ENCODE data around the gene TMEM181. TPM values are rescaled to one million over a fixed set of nuclear protein-coding genes. Genes with fewer than 3 reads are reported as not detected.

Gene TMEM181
- total and polyA plus RNA-seq, 2 donors (not counting 1 experiment from before 2014, with no cell fraction given), result 2.8 to 9.3 TPM

DNA sequence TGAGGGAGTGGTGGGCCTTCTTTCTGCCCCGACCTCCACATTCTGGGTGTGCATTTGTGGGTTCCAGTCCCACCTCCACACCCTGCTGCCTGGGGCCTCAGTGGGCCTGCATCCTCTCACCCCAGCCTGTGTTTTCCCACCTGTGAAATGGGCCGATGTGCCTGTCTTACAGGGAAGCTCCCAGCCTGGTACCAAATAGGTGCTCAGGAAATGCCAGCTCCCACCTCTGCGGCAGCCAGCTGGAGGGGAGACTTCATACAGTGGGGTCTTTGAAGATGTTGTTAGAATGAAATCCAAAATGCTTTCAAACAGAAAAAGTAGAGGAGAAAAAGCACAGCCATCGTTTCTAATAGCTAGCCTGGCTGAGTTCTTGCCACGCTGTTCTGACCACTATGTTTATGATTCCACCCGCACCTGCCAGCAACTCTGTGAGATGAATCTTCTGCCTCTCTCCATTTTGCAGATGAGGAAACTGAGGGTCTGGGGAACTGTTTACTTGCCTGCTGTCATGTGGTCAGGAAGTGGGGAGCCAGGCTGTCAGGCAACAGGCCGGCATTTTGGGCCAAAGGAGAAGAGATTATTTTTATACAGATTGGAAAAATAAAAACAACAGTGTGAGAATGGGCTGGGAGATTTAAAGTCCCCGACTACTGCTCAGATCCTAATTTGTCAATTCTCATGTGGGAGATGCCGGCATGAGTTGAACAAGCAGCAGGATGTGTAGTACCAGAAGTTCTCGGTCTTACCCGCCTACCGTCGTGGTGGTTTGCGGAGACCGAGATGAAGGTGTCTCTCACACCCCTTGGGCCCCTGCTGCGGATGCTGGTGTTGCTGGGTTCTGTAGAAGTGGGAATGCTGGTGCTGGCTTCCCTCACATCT, 4.6 kb downstream of the TMEM181 start:
- H3K4me2 ChIP-seq (replicated peaks; ENCODE audit: low read depth, low read length, poor library complexity, severe bottlenecking), result no peak overlapping the region
- H3K27ac Mint-ChIP-seq, result no peak overlapping the region
- peaks cover 14 to 18% of the 10 kb centered on the region in 2 donors for H3K4me1 ChIP-seq (ENCODE audit: control insufficient read depth in 2 of 2, insufficient read depth in 2 of 2, low read length in 2 of 2)
- no peak overlapping the region for H3K4me3 Mint-ChIP-seq
- H3K4me1 Mint-ChIP-seq, result peaks cover 42% of the 10 kb centered on the region
- DNase-seq, result no peak
- H2AFZ ChIP-seq (ENCODE audit: insufficient read depth, low read depth, low read length, poor library complexity, severe bottlenecking), result no peak overlapping the region
- no peaks in the 10 kb centered on the region for H3K27me3 ChIP-seq (replicated peaks in 1 of 4; ENCODE audit: control extremely low read depth in 1 of 4, control insufficient read depth in 3 of 4, insufficient read depth in 4 of 4, low read length in 3 of 4)
- H3K9ac ChIP-seq (ENCODE audit: low read length), result no peak overlapping the region
- H3K79me2 ChIP-seq (ENCODE audit: control insufficient read depth, insufficient read depth, low read length), result peaks cover 81% of the 10 kb centered on the region
- no peaks in the 10 kb centered on the region for H3K9me3 Mint-ChIP-seq (ENCODE audit: insufficient read depth)
- no peak overlapping the region for H3K27ac ChIP-seq (ENCODE audit: low read length in 2 of 2)
- peaks cover 0 to 2% of the 10 kb centered on the region in 2 experiments for H3K36me3 ChIP-seq (replicated peaks in 1 of 2; ENCODE audit: control extremely low read depth in 1 of 2, control insufficient read depth in 1 of 2, extremely low read depth in 1 of 2, insufficient read depth in 2 of 2, low read length in 1 of 2)
- no peak for ATAC-seq (ENCODE audit: low read depth)
- H4K20me1 ChIP-seq (ENCODE audit: control insufficient read depth, insufficient read depth, low read length, poor library complexity, severe bottlenecking), result peaks cover 56% of the 10 kb centered on the region
- POLR2A ChIA-PET, result no interaction called here
- no peaks in the 10 kb centered on the region for H3K9me3 ChIP-seq (ENCODE audit: control extremely low read depth in 1 of 3, control insufficient read depth in 2 of 3, insufficient read depth in 1 of 3, low read length in 2 of 3)
- no peak overlapping the region for H3K4me3 ChIP-seq (ENCODE audit: control extremely low read depth in 1 of 5, extremely low read depth in 1 of 5, insufficient read depth in 1 of 5, low read depth in 2 of 5, low read length in 4 of 5)
- 91% methylated on average over 14 of the region's 16 CpGs for WGBS (ENCODE audit: insufficient coverage)
- intact Hi-C loops (cut with micrococcal nuclease), result no loop called here
- TF ChIP-seq, protein P1, sequence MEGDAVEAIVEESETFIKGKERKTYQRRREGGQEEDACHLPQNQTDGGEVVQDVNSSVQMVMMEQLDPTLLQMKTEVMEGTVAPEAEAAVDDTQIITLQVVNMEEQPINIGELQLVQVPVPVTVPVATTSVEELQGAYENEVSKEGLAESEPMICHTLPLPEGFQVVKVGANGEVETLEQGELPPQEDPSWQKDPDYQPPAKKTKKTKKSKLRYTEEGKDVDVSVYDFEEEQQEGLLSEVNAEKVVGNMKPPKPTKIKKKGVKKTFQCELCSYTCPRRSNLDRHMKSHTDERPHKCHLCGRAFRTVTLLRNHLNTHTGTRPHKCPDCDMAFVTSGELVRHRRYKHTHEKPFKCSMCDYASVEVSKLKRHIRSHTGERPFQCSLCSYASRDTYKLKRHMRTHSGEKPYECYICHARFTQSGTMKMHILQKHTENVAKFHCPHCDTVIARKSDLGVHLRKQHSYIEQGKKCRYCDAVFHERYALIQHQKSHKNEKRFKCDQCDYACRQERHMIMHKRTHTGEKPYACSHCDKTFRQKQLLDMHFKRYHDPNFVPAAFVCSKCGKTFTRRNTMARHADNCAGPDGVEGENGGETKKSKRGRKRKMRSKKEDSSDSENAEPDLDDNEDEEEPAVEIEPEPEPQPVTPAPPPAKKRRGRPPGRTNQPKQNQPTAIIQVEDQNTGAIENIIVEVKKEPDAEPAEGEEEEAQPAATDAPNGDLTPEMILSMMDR (IDR thresholded peaks at IDR 0.05), result no peak
- TF ChIP-seq EZH2 (IDR thresholded peaks at IDR 0.05; ENCODE audit: borderline replicate concordance, insufficient read depth, low read depth, low read length, poor library complexity, severe bottlenecking), result no peak
- CTCF ChIA-PET, result no interaction called here
- no peaks in the 10 kb centered on the region for H3K27me3 Mint-ChIP-seq

DNA sequence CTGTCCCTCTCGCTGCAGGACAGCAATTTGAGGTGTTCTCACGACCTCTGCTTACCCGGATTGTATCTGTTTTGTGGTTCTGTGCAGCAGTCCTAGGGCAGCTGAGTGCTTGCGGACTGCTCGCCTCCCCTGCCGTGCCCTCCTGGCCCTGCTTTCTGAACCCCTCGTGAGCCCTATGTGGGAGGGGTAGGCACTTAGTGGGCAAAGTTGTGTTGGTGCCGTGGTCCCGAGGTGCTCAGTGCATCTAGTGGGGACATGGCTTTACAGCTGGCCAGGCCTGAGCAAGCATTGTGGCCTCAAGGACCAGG, 5.2 kb downstream of the TMEM181 start:
- CTCF ChIA-PET, result no interaction called here

More for the DNA sequence above, 5.2 kb downstream of the TMEM181 start:
- Mint-ChIP-seq H3K27ac (no peak overlapping the region), H3K9me3 (ENCODE audit: insufficient read depth) (no peaks in the 10 kb centered on the region), H3K4me3 (no peak overlapping the region), H3K4me1 (peaks cover 46% of the 10 kb centered on the region), H3K27me3 (no peaks in the 10 kb centered on the region)
- ATAC-seq (ENCODE audit: low read depth) (no peak), DNase-seq (no peak)
- no peak overlapping the region for H3K9ac ChIP-seq (ENCODE audit: low read length)
- POLR2A ChIA-PET, result no interaction called here
- H3K27ac ChIP-seq (ENCODE audit: low read length in 2 of 2), result no peak overlapping the region
- H3K79me2 ChIP-seq (ENCODE audit: control insufficient read depth, insufficient read depth, low read length), result peaks cover 81% of the 10 kb centered on the region
- H2AFZ ChIP-seq (ENCODE audit: insufficient read depth, low read depth, low read length, poor library complexity, severe bottlenecking), result no peak overlapping the region
- H3K4me2 ChIP-seq (replicated peaks; ENCODE audit: low read depth, low read length, poor library complexity, severe bottlenecking), result no peak overlapping the region
- 94% methylated on average over 9 of the region's 9 CpGs for WGBS (ENCODE audit: insufficient coverage)
- H3K36me3 ChIP-seq (replicated peaks in 1 of 2; ENCODE audit: control extremely low read depth in 1 of 2, control insufficient read depth in 1 of 2, extremely low read depth in 1 of 2, insufficient read depth in 2 of 2, low read length in 1 of 2), result peaks cover 0 to 2% of the 10 kb centered on the region in 2 experiments
- H3K4me3 ChIP-seq (ENCODE audit: control extremely low read depth in 1 of 5, extremely low read depth in 1 of 5, insufficient read depth in 1 of 5, low read depth in 2 of 5, low read length in 4 of 5), result no peak overlapping the region
- no peaks in the 10 kb centered on the region for H3K27me3 ChIP-seq (replicated peaks in 1 of 4; ENCODE audit: control extremely low read depth in 1 of 4, control insufficient read depth in 3 of 4, insufficient read depth in 4 of 4, low read length in 3 of 4)
- TF ChIP-seq EZH2 (IDR thresholded peaks at IDR 0.05; ENCODE audit: borderline replicate concordance, insufficient read depth, low read depth, low read length, poor library complexity, severe bottlenecking), result no peak
- TF ChIP-seq, protein P1 (IDR thresholded peaks at IDR 0.05), result no peak
- H3K9me3 ChIP-seq (ENCODE audit: control extremely low read depth in 1 of 3, control insufficient read depth in 2 of 3, insufficient read depth in 1 of 3, low read length in 2 of 3), result no peaks in the 10 kb centered on the region
- H4K20me1 ChIP-seq (ENCODE audit: control insufficient read depth, insufficient read depth, low read length, poor library complexity, severe bottlenecking), result peaks cover 62% of the 10 kb centered on the region
- intact Hi-C loops (cut with micrococcal nuclease), result no loop called here
- H3K4me1 ChIP-seq (ENCODE audit: control insufficient read depth in 2 of 2, insufficient read depth in 2 of 2, low read length in 2 of 2), result peaks cover 12 to 20% of the 10 kb centered on the region in 2 donors
